Endothelial cell of hepatic sinusoid (primary cell): ENCODE data around the gene CDCP2.

Experiments used
- in situ Hi-C: cut with HindIII; loops from 2 replicates; pipeline ENCODE4 v1.10.0; 2017; ENCODE audit warnings: low sequenced_read_pairs

The CDCP2 gene

GRCh38 chr1:54095546-54096226 is 57.1 kb downstream of the CDCP2 start:
- in situ Hi-C loops = loop anchor here (5.0 kb wide), 1 partner anchor 93 kb away; no protein-coding TSS in a partner anchor

- in situ Hi-C loops = loop anchor here (5.0 kb wide), 3 partner anchors 52 to 92 kb away; no protein-coding TSS in a partner anchor
Observed at GRCh38 chr1:54094730-54095105, 58.1 kb downstream of the CDCP2 start.

GRCh38 chr1:54094001-54094729 is 58.6 kb downstream of the CDCP2 start:
- in situ Hi-C loops = loop anchor here (5.0 kb wide), 2 partner anchors 52 to 78 kb away; no protein-coding TSS in a partner anchor

GRCh38 chr1:54091666-54092065 is 61.1 kb downstream of the CDCP2 start:
- in situ Hi-C loops = loop anchor here (5.0 kb wide), 2 partner anchors 49 to 81 kb away; no protein-coding TSS in a partner anchor

GRCh38 chr1:54088385-54088784 is 64.4 kb downstream of the CDCP2 start:
- in situ Hi-C loops = no loop called here

GRCh38 chr1:54086754-54087153 is 66.0 kb downstream of the CDCP2 start:
- in situ Hi-C loops = no loop called here

GRCh38 chr1:54084794-54085193 is 68.0 kb downstream of the CDCP2 start:
- in situ Hi-C loops = no loop called here
